ENCODE results near the gene CDH23.

GRCh38 chr10:71704816-71705215 is 308.1 kb downstream of the CDH23 start:
- TF ChIP-seq, protein P1, sequence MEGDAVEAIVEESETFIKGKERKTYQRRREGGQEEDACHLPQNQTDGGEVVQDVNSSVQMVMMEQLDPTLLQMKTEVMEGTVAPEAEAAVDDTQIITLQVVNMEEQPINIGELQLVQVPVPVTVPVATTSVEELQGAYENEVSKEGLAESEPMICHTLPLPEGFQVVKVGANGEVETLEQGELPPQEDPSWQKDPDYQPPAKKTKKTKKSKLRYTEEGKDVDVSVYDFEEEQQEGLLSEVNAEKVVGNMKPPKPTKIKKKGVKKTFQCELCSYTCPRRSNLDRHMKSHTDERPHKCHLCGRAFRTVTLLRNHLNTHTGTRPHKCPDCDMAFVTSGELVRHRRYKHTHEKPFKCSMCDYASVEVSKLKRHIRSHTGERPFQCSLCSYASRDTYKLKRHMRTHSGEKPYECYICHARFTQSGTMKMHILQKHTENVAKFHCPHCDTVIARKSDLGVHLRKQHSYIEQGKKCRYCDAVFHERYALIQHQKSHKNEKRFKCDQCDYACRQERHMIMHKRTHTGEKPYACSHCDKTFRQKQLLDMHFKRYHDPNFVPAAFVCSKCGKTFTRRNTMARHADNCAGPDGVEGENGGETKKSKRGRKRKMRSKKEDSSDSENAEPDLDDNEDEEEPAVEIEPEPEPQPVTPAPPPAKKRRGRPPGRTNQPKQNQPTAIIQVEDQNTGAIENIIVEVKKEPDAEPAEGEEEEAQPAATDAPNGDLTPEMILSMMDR (IDR thresholded peaks at IDR 0.05) = no peak
- TF ChIP-seq MAFK (IDR thresholded peaks at IDR 0.05; ENCODE audit: partially characterized antibody) (no peak), SREBF2 (IDR thresholded peaks at IDR 0.05) (no peak), POLR2A (IDR thresholded peaks at IDR 0.05; ENCODE audit: low read length) (no peak)

All from A549 (cell line).